Adrenal gland (tissue), 12 donors: Measurements from ENCODE around the gene COPG1. TPM values are rescaled to one million over a fixed set of nuclear protein-coding genes. Genes with fewer than 3 reads are reported as not detected.

Source experiments
- DNase-seq, 7 donors: peaks; one replicate each; pipeline ENCODE4 v3.0.0-alpha.2; 2019 to 2020
- H3K27ac ChIP-seq, 5 donors: fragments of 200-600 bp; sonication (generic) in 4 of 5; 1 replicate in 3 of 5; 2 replicates in 2 of 5; pipeline versions ENCODE4 v1.5.1 to v1.8.0; 2016 to 2020; ENCODE audit warnings: mild to moderate bottlenecking in 1 of 5
- H3K27me3 ChIP-seq: fragments of 200-600 bp; 2 replicates; pipeline ENCODE4 v1.8.0; 2021
- H3K36me3 ChIP-seq, 2 donors: fragments of 200-600 bp; replicated peaks in 1 of 2; 1 replicate in 1 of 2; 2 replicates in 1 of 2; pipeline versions ENCODE4 v1.5.1 to v1.8.0; 2018 to 2022
- H3K4me1 ChIP-seq, 2 donors: fragments of 200-600 bp; replicated peaks in 1 of 2; 1 replicate in 1 of 2; 2 replicates in 1 of 2; pipeline versions ENCODE4 v1.5.1 to v1.8.0; 2018 to 2021
- H3K4me3 ChIP-seq, 4 donors: fragments of 200-600 bp; sonication (generic) in 3 of 4; one replicate each; pipeline ENCODE4 v1.5.1; 2016 to 2018
- H3K9me3 ChIP-seq, 3 donors: fragments of 200-600 bp; sonication (generic) in 1 of 3; replicated peaks in 1 of 3; 1 replicate in 2 of 3; 2 replicates in 1 of 3; pipeline versions ENCODE4 v1.5.1 to v1.8.0; 2016 to 2021
- POLR2A ChIP-seq, 2 donors: fragments of 450-650 bp; IDR thresholded peaks; one replicate each; pipeline ENCODE4 v1.6.1; 2017; ENCODE audit warnings: antibody characterized with exemption in 2 of 2, mild to moderate bottlenecking in 2 of 2, moderate library complexity in 1 of 2
- WGBS, 4 donors: extraction: QIAGEN DNeasy Blood & Tissue Kit in 2 of 4; methylation state at CpG; one replicate each; pipeline versions ENCODE4 v1.1.5 to v1.1.7; 2013 to 2017; 5-methylcytosine and 5-hydroxymethylcytosine counted together
- intact Hi-C, 2 donors: fragments of 100-400 bp; cut with DNase I; formaldehyde crosslinking; loops; one replicate each; pipeline versions ENCODE4 v1.14.1 to v1.15.0; 2022 to 2023
- polyA plus RNA-seq, 3 donors: library from polyadenylated mRNA; stranded (reverse); fragments of 200-250 nt in 2 of 3; fragments of 350-450 nt in 1 of 3; fragmentation: Illumina TruSeq in 1 of 3; extraction: RNeasy Lipid Tissue Mini Kit (QIAGEN cat#74804) in 1 of 3; gene quantifications; one replicate each; pipeline ENCODE4 v1.2.3, GENCODE V29; 2013 to 2014
- total RNA-seq, 9 donors: library from RNA; depleted of rRNA in 4 of 9; stranded (reverse); fragments of >200 nt in 4 of 9; fragments of 120-200 nt in 1 of 9; fragmentation: NEBNext Ultra II Directional in 1 of 9; extraction: Animal tissue kit (Norgen Biotek cat#: 25700) in 1 of 9; gene quantifications; one replicate each; pipeline versions ENCODE4 v1.1.0 to v1.2.4, GENCODE V29; 2013 to 2023
- TF ChIP-seq, protein P1 (sequence below), 6 experiments: fragments of 450-650 bp in 4 of 6; fragments of 200-600 bp in 2 of 6; sonication (generic) in 1 of 6; IDR thresholded peaks; 1 replicate in 5 of 6; 2 replicates in 1 of 6; pipeline versions ENCODE4 v1.5.1 to v1.8.0; 2016 to 2021; ENCODE audit warnings: antibody characterized with exemption in 6 of 6, mild to moderate bottlenecking in 2 of 6, moderate library complexity in 1 of 6
- donor health status: healthy with polysubstance abuse.
- donor health status: Bipolar disorder and iron deficiency.
- donor health status: DM: yes; HTN: yes; CAD: no.
- donor health status: DM: no; HTN: no; CAD: no.
- donor health status: DM: no; HTN: no; CAD: no.
- donor health status: DM: yes; HTN: yes; CAD: no.

Gene COPG1
- total and polyA plus RNA-seq, 12 donors = 84.9 to 318 (median 163) TPM

DNA sequence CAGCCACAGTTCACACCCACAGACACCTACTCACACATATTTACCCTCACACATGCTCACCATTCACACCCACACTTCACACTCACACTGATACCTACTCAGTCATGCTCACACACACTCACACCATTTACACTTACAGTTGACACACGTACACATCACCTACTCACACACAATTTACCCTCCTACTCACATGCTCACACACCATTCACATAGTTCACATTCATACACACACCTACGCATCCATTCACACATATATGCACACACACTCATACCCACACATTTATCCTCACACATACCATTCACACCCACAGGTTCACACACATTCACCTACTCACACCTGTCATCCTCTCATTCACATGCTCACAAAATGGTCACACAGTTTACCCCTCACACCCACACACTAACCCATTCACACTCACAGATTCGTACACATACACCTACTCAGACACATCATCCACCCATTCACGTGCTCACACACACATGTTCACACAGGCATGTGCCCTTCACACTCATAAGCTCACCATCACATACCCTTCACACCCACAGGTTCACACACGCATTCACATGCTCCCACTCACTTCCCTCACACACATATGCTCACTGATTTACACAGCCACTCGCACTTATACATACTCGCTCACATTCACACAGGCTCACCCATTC is 71.5 kb downstream of the COPG1 start:
- H3K36me3 ChIP-seq = no peaks in the 10 kb centered on the region
- H3K9me3 ChIP-seq = no peaks in the 10 kb centered on the region
- H3K27me3 ChIP-seq = no peaks in the 10 kb centered on the region
- WGBS, 4 donors = 94 to 95% (median 94%) methylated on average over 7 of the region's 7 CpGs
- H3K4me3 ChIP-seq = no peak overlapping the region
- no peak for TF ChIP-seq POLR2A (IDR thresholded peaks at IDR 0.05)
- TF ChIP-seq, protein P1, sequence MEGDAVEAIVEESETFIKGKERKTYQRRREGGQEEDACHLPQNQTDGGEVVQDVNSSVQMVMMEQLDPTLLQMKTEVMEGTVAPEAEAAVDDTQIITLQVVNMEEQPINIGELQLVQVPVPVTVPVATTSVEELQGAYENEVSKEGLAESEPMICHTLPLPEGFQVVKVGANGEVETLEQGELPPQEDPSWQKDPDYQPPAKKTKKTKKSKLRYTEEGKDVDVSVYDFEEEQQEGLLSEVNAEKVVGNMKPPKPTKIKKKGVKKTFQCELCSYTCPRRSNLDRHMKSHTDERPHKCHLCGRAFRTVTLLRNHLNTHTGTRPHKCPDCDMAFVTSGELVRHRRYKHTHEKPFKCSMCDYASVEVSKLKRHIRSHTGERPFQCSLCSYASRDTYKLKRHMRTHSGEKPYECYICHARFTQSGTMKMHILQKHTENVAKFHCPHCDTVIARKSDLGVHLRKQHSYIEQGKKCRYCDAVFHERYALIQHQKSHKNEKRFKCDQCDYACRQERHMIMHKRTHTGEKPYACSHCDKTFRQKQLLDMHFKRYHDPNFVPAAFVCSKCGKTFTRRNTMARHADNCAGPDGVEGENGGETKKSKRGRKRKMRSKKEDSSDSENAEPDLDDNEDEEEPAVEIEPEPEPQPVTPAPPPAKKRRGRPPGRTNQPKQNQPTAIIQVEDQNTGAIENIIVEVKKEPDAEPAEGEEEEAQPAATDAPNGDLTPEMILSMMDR (IDR thresholded peaks at IDR 0.05) = no peak
- peaks cover 0 to 7% of the 10 kb centered on the region in 2 donors for H3K4me1 ChIP-seq
- no peak overlapping the region for H3K27ac ChIP-seq
- no peak for DNase-seq
- intact Hi-C loops = no loop called here

DNA sequence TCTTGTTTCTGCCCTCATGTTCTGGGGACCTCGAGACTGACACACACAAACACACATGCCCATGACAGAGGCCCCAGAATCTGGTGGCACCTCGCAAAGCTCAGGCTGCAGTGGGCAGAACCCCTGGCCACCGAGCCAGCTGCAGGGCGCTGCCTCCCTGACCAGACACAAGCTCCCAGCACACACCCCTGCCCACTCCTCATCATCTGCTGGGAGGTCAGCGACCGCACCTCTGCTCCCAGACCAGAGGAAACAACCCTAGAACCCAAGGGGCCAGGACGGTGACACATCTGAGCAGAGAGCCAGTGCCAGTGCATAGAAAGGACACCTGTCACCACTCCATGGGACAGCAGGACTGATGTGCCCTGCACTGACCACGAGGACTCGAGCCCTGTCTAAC is 72.5 kb downstream of the COPG1 start:
- no peak overlapping the region for H3K4me3 ChIP-seq
- no peaks in the 10 kb centered on the region for H3K9me3 ChIP-seq
- intact Hi-C loops = no loop called here
- H3K27me3 ChIP-seq = no peaks in the 10 kb centered on the region
- peaks cover 0 to 3% of the 10 kb centered on the region in 2 donors for H3K4me1 ChIP-seq
- no peak overlapping the region for H3K27ac ChIP-seq
- no peak for TF ChIP-seq POLR2A (IDR thresholded peaks at IDR 0.05)
- TF ChIP-seq, protein P1 (IDR thresholded peaks at IDR 0.05) = no peak
- H3K36me3 ChIP-seq = no peaks in the 10 kb centered on the region
- 93 to 97% (median 94%) methylated on average over 3 to 9 of the region's 9 CpGs for WGBS, 4 donors
- no peak for DNase-seq

DNA sequence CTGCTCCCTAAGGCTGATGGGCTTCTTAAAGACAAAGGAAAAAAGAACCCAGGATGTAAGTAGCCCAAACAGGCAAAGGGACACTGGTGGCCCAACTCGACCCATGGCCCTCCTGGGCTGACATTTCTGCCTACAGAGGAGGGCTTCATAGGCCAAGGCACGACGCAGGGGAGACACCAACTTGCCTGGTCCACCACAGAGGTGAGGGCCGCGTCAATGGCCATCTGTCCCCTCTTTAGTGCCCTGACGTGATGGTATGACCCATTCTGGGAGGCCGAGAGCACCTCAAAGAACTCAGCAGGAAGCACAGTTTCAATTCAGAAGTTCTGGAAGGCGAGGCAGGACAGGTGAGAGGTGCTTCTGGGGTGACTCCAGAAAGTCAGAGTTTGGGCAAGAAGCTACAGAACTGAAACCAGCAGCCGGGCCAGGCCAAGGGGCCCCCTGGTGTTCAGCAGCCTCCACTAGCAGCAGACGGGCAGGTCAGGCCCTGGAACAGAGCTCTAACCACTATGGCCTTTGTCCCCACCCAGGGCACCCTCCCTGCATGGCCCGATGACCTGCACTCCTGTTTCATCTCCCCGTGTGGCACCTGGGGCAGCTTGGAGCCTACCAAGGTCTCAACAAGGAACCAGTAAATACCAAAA is 74.4 kb downstream of the COPG1 start:
- no peak for DNase-seq
- Histone ChIP-seq H3K4me3 (no peak overlapping the region), H3K27me3 (no peaks in the 10 kb centered on the region), H3K36me3 (no peaks in the 10 kb centered on the region), H3K9me3 (no peaks in the 10 kb centered on the region), H3K4me1 (no peaks in the 10 kb centered on the region), H3K27ac (no peak overlapping the region)
- 85 to 91% (median 88%) methylated on average over 6 to 12 of the region's 12 CpGs for WGBS, 4 donors
- TF ChIP-seq, protein P1 (IDR thresholded peaks at IDR 0.05) = no peak
- no peak for TF ChIP-seq POLR2A (IDR thresholded peaks at IDR 0.05)
- intact Hi-C loops = no loop called here

DNA sequence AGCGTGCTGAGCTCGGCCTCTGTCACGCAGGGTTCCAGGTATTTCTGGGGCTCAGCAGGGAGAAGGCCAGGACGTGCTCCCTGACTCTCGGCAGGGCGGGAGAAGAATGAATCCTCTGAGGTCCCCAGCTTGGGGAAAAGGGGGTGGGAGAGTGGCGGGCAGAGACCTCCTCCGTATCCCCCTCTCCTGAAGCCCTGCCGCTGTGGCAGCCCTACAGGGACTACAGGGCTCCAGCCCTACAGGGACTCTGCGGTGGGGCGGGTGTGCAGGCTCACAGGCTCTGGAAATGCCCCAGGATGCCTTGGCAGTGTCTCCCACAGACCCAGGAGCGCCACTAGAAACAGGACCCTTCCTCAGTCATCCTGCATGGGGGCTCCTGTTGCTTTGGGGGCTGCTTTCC is 75.4 kb downstream of the COPG1 start:
- intact Hi-C loops = no loop called here
- Histone ChIP-seq H3K4me1 (no peaks in the 10 kb centered on the region), H3K27me3 (no peaks in the 10 kb centered on the region), H3K27ac (no peak overlapping the region), H3K9me3 (no peaks in the 10 kb centered on the region), H3K4me3 (no peak overlapping the region), H3K36me3 (no peaks in the 10 kb centered on the region)
- no peak for DNase-seq
- TF ChIP-seq POLR2A (IDR thresholded peaks at IDR 0.05) = no peak
- TF ChIP-seq, protein P1 (IDR thresholded peaks at IDR 0.05) = no peak
- 96 to 100% (median 97%) methylated on average over 3 to 12 of the region's 12 CpGs for WGBS, 4 donors
